ENCODE results near the gene CLSTN2. TPM values are rescaled to one million over a fixed set of nuclear protein-coding genes. Genes with fewer than 3 reads are reported as not detected.

CLSTN2 gene
- polyA plus RNA-seq, 4 donors = under 0.01 to 1.2 (median 0.84) TPM; not detected in 1

- Histone ChIP-seq H3K27ac (ENCODE audit: low read depth in 1 of 3, low read length in 2 of 3) (no peak overlapping the region), H3K9me3 (ENCODE audit: control insufficient read depth in 2 of 2, insufficient read depth in 1 of 2, low read depth in 1 of 2, low read length in 1 of 2) (no peaks in the 10 kb centered on the region), H3K4me1 (ENCODE audit: control insufficient read depth in 3 of 3, insufficient read depth in 2 of 3, low read depth in 1 of 3, low read length in 2 of 3) (no peaks in the 10 kb centered on the region), H3K36me3 (ENCODE audit: control insufficient read depth in 3 of 3, insufficient read depth in 2 of 3, low read depth in 1 of 3, low read length in 3 of 3) (no peaks in the 10 kb centered on the region), H3K4me3 (ENCODE audit: low read depth in 1 of 3, low read length in 3 of 3) (no peak overlapping the region), H3K27me3 (ENCODE audit: control insufficient read depth in 3 of 3, insufficient read depth in 3 of 3, low read length in 3 of 3) (no peaks in the 10 kb centered on the region)
- no peak for FAIRE-seq
- no peak for DNase-seq
- 29 to 37% (median 31%) methylated on average over 3 of the region's 3 CpGs for WGBS, 3 donors
These were observed 416.5 kb downstream of the CLSTN2 start for GRCh38 chr3:140351466-140351865.

DNA sequence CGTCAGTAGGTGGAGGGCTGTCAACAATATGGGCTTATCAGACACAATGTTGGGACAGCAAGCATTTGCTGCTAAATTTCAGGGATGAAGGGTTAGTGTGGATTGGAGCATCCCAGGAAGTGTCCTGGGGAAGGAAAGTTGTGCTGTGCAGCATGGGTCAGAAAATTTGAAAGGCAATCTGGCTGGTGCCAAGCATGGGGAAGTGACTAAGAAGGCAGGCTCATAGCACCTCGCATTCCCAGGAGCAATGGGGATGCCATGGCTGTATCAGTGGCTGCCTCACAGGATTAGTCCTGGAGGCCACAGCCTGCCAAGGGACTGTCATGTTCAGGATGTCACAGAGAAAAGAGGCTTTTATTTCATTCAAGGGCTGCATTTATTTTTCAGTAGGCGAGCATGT lies 420.5 kb downstream of the CLSTN2 start:
- H3K4me3 ChIP-seq (ENCODE audit: low read depth in 1 of 3, low read length in 3 of 3) = no peak overlapping the region
- no peaks in the 10 kb centered on the region for H3K4me1 ChIP-seq (ENCODE audit: control insufficient read depth in 3 of 3, insufficient read depth in 2 of 3, low read depth in 1 of 3, low read length in 2 of 3)
- H3K36me3 ChIP-seq (ENCODE audit: control insufficient read depth in 3 of 3, insufficient read depth in 2 of 3, low read depth in 1 of 3, low read length in 3 of 3) = no peaks in the 10 kb centered on the region
- FAIRE-seq (no peak), DNase-seq (no peak)
- WGBS, 3 donors = 70 to 82% (median 74%) methylated on average over 3 of the region's 3 CpGs
- H3K9me3 ChIP-seq (ENCODE audit: control insufficient read depth in 2 of 2, insufficient read depth in 1 of 2, low read depth in 1 of 2, low read length in 1 of 2) = no peaks in the 10 kb centered on the region
- no peak overlapping the region for H3K27ac ChIP-seq (ENCODE audit: low read depth in 1 of 3, low read length in 2 of 3)
- no peaks in the 10 kb centered on the region for H3K27me3 ChIP-seq (ENCODE audit: control insufficient read depth in 3 of 3, insufficient read depth in 3 of 3, low read length in 3 of 3)

GRCh38 chr3:140358686-140359085 lies 423.7 kb downstream of the CLSTN2 start:
- Histone ChIP-seq H3K27ac (ENCODE audit: low read depth in 1 of 3, low read length in 2 of 3) (no peak overlapping the region), H3K9me3 (ENCODE audit: control insufficient read depth in 2 of 2, insufficient read depth in 1 of 2, low read depth in 1 of 2, low read length in 1 of 2) (no peaks in the 10 kb centered on the region), H3K27me3 (ENCODE audit: control insufficient read depth in 3 of 3, insufficient read depth in 3 of 3, low read length in 3 of 3) (no peaks in the 10 kb centered on the region), H3K36me3 (ENCODE audit: control insufficient read depth in 3 of 3, insufficient read depth in 2 of 3, low read depth in 1 of 3, low read length in 3 of 3) (no peaks in the 10 kb centered on the region), H3K4me3 (ENCODE audit: low read depth in 1 of 3, low read length in 3 of 3) (no peak overlapping the region), H3K4me1 (ENCODE audit: control insufficient read depth in 3 of 3, insufficient read depth in 2 of 3, low read depth in 1 of 3, low read length in 2 of 3) (no peaks in the 10 kb centered on the region)
- no peak for DNase-seq
- 43 to 68% (median 50%) methylated on average over 3 of the region's 3 CpGs for WGBS, 3 donors
- no peak for FAIRE-seq

DNA sequence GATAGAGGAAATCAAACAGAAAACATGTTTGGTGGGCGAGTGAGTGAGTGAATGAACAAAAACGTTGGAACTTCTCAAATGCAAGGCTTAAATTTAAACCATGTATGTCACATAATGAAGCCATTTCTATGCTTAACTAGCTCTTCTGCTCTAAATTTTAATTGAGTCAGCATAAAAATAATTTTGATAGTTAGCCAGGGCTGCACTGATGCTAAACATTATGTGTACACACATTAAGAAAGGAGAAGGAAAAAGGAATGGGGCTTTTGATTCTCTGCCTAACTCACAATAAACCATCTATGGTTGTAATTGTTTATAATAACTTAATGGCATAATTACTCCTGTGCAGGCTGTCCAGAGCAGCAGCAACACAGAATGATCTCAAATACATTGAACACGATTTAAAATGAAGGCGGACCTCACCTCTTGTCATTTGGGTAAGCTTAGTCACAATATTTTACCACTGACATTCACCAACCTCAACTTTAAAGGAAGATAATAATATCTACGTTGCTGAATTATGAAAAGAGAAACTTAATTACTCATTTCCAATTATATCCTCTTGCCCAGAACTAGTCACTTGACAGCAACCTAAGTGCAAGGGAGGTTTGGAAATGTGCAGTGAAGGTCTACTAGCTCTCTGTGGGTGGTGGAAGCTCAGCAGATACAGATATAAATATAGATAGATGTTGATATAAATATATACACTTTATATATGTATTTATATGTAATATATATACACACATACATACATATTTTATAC lies 424.4 kb downstream of the CLSTN2 start:
- H3K36me3 ChIP-seq (ENCODE audit: control insufficient read depth in 3 of 3, insufficient read depth in 2 of 3, low read depth in 1 of 3, low read length in 3 of 3) = no peaks in the 10 kb centered on the region
- no peak overlapping the region for H3K27ac ChIP-seq (ENCODE audit: low read depth in 1 of 3, low read length in 2 of 3)
- H3K4me1 ChIP-seq (ENCODE audit: control insufficient read depth in 3 of 3, insufficient read depth in 2 of 3, low read depth in 1 of 3, low read length in 2 of 3) = no peaks in the 10 kb centered on the region
- DNase-seq = no peak
- WGBS, 3 donors = 38 to 60% (median 56%) methylated on average over 5 of the region's 5 CpGs
- H3K4me3 ChIP-seq (ENCODE audit: low read depth in 1 of 3, low read length in 3 of 3) = no peak overlapping the region
- H3K9me3 ChIP-seq (ENCODE audit: control insufficient read depth in 2 of 2, insufficient read depth in 1 of 2, low read depth in 1 of 2, low read length in 1 of 2) = no peaks in the 10 kb centered on the region
- no peak for FAIRE-seq
- H3K27me3 ChIP-seq (ENCODE audit: control insufficient read depth in 3 of 3, insufficient read depth in 3 of 3, low read length in 3 of 3) = no peaks in the 10 kb centered on the region

GRCh38 chr3:140360332-140360731 lies 425.3 kb downstream of the CLSTN2 start:
- no peak for FAIRE-seq

GRCh38 chr3:140363801-140364200 lies 428.8 kb downstream of the CLSTN2 start:
- H3K36me3 ChIP-seq (ENCODE audit: control insufficient read depth in 3 of 3, insufficient read depth in 2 of 3, low read depth in 1 of 3, low read length in 3 of 3) = no peaks in the 10 kb centered on the region
- FAIRE-seq (no peak), DNase-seq (no peak)
- H3K27ac ChIP-seq (ENCODE audit: low read depth in 1 of 3, low read length in 2 of 3) = no peak overlapping the region
- 51 to 64% (median 52%) methylated on average over 6 of the region's 6 CpGs for WGBS, 3 donors
- H3K4me1 ChIP-seq (ENCODE audit: control insufficient read depth in 3 of 3, insufficient read depth in 2 of 3, low read depth in 1 of 3, low read length in 2 of 3) = no peaks in the 10 kb centered on the region
- H3K27me3 ChIP-seq (ENCODE audit: control insufficient read depth in 3 of 3, insufficient read depth in 3 of 3, low read length in 3 of 3) = no peaks in the 10 kb centered on the region
- no peaks in the 10 kb centered on the region for H3K9me3 ChIP-seq (ENCODE audit: control insufficient read depth in 2 of 2, insufficient read depth in 1 of 2, low read depth in 1 of 2, low read length in 1 of 2)
- H3K4me3 ChIP-seq (ENCODE audit: low read depth in 1 of 3, low read length in 3 of 3) = no peak overlapping the region

More at GRCh38 chr3:140360332-140360731, 425.3 kb downstream of the CLSTN2 start:
- Histone ChIP-seq H3K36me3 (ENCODE audit: control insufficient read depth in 3 of 3, insufficient read depth in 2 of 3, low read depth in 1 of 3, low read length in 3 of 3) (no peaks in the 10 kb centered on the region), H3K4me3 (ENCODE audit: low read depth in 1 of 3, low read length in 3 of 3) (no peak overlapping the region), H3K27me3 (ENCODE audit: control insufficient read depth in 3 of 3, insufficient read depth in 3 of 3, low read length in 3 of 3) (no peaks in the 10 kb centered on the region), H3K27ac (ENCODE audit: low read depth in 1 of 3, low read length in 2 of 3) (no peak overlapping the region), H3K9me3 (ENCODE audit: control insufficient read depth in 2 of 2, insufficient read depth in 1 of 2, low read depth in 1 of 2, low read length in 1 of 2) (no peaks in the 10 kb centered on the region), H3K4me1 (ENCODE audit: control insufficient read depth in 3 of 3, insufficient read depth in 2 of 3, low read depth in 1 of 3, low read length in 2 of 3) (no peaks in the 10 kb centered on the region)
- 15 to 53% (median 31%) methylated on average over 1 of the region's 1 CpG for WGBS, 3 donors
- no peak for DNase-seq

- Histone ChIP-seq H3K4me1 (ENCODE audit: control insufficient read depth in 3 of 3, insufficient read depth in 2 of 3, low read depth in 1 of 3, low read length in 2 of 3) (no peaks in the 10 kb centered on the region), H3K27ac (ENCODE audit: low read depth in 1 of 3, low read length in 2 of 3) (no peak overlapping the region), H3K9me3 (ENCODE audit: control insufficient read depth in 2 of 2, insufficient read depth in 1 of 2, low read depth in 1 of 2, low read length in 1 of 2) (no peaks in the 10 kb centered on the region), H3K27me3 (ENCODE audit: control insufficient read depth in 3 of 3, insufficient read depth in 3 of 3, low read length in 3 of 3) (no peaks in the 10 kb centered on the region), H3K4me3 (ENCODE audit: low read depth in 1 of 3, low read length in 3 of 3) (no peak overlapping the region), H3K36me3 (ENCODE audit: control insufficient read depth in 3 of 3, insufficient read depth in 2 of 3, low read depth in 1 of 3, low read length in 3 of 3) (no peaks in the 10 kb centered on the region)
- DNase-seq (no peak), FAIRE-seq (no peak)
- whole genome bisulfite sequencing, 3 donors = 63 to 76% (median 73%) methylated on average over 9 of the region's 9 CpGs
These were observed 431.1 kb downstream of the CLSTN2 start for GRCh38 chr3:140365872-140366697.

DNA sequence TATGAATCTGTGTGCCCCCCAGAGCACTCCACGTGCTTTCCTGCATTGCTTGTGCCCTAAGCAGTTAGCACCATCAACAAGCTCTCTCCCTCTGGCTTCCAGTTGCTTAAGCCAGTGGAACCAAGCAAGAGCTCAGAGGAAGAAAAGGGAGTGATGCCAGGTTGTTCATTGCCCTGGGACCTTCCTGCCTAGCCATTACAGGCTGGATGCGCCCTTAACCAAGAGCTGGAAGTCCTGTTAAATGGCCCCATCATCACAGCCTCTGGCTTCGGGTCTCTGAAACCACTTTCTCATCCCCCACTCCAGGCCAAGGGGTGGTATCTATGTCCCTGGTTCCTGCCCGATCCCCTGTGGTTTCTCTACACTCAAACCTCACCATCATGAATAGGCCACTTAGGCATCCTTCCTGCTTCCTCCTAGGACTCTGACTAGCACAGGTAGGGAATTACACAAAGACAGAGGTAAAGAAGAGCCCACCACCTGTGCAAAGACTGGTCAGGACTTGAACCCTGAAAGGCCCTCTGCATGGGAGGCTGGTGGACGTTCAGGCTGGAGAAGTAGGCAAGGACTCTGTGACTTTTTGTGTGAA lies 433.3 kb downstream of the CLSTN2 start:
- H3K27ac ChIP-seq (ENCODE audit: low read depth in 1 of 3, low read length in 2 of 3) = no peak overlapping the region
- 60 to 80% (median 61%) methylated on average over 5 of the region's 5 CpGs for WGBS, 3 donors
- no peaks in the 10 kb centered on the region for H3K4me1 ChIP-seq (ENCODE audit: control insufficient read depth in 3 of 3, insufficient read depth in 2 of 3, low read depth in 1 of 3, low read length in 2 of 3)
- FAIRE-seq (no peak), DNase-seq (no peak)
- H3K4me3 ChIP-seq (ENCODE audit: low read depth in 1 of 3, low read length in 3 of 3) = no peak overlapping the region
- no peaks in the 10 kb centered on the region for H3K36me3 ChIP-seq (ENCODE audit: control insufficient read depth in 3 of 3, insufficient read depth in 2 of 3, low read depth in 1 of 3, low read length in 3 of 3)
- H3K9me3 ChIP-seq (ENCODE audit: control insufficient read depth in 2 of 2, insufficient read depth in 1 of 2, low read depth in 1 of 2, low read length in 1 of 2) = no peaks in the 10 kb centered on the region
- H3K27me3 ChIP-seq (ENCODE audit: control insufficient read depth in 3 of 3, insufficient read depth in 3 of 3, low read length in 3 of 3) = no peaks in the 10 kb centered on the region
